LNCaP clone FGC (cell line): ENCODE data around the gene OPTN.
"Not testable (repeated sequence)": the region's sequence is repeated elsewhere in the genome, so short reads cannot be mapped to it uniquely, and the experiment has no call there.

ENCODE experiments used
- DNase-seq: peaks from one replicate; pipeline ENCODE4 v3.0.0-alpha.2; 2011; ENCODE audit warnings: low read depth
- H3K4me3 ChIP-seq: 2 replicates; pipeline ENCODE4 v1.5.1; 2011; ENCODE audit warnings: mild to moderate bottlenecking, low read depth, low read length, control low read depth
- TF ChIP-seq, protein P1 (sequence below): IDR thresholded peaks from 2 replicates; pipeline ENCODE4 v1.5.1; 2012; ENCODE audit warnings: mild to moderate bottlenecking; ENCODE audit not compliant: control insufficient read depth, insufficient read depth; ENCODE audit errors: extremely low read depth

The OPTN gene

DNA sequence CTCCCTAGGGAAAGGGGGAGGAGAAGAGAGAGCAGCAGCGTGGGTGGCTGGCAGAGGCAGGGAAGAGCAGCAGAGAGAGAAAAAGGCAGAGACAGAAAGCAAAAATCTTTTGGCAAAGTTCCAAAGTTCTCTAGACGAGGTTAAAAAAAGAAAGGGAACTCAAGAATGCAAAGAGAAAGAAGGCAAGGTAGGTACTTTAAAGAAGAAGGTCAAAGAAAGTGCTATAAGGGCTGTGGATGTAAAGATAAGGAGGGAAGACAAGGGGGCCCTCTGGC, 20.2 kb upstream of the OPTN start:
- TF ChIP-seq, protein P1, sequence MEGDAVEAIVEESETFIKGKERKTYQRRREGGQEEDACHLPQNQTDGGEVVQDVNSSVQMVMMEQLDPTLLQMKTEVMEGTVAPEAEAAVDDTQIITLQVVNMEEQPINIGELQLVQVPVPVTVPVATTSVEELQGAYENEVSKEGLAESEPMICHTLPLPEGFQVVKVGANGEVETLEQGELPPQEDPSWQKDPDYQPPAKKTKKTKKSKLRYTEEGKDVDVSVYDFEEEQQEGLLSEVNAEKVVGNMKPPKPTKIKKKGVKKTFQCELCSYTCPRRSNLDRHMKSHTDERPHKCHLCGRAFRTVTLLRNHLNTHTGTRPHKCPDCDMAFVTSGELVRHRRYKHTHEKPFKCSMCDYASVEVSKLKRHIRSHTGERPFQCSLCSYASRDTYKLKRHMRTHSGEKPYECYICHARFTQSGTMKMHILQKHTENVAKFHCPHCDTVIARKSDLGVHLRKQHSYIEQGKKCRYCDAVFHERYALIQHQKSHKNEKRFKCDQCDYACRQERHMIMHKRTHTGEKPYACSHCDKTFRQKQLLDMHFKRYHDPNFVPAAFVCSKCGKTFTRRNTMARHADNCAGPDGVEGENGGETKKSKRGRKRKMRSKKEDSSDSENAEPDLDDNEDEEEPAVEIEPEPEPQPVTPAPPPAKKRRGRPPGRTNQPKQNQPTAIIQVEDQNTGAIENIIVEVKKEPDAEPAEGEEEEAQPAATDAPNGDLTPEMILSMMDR: no peak
- no peak for DNase-seq
- no peak overlapping the region for H3K4me3 ChIP-seq

DNA sequence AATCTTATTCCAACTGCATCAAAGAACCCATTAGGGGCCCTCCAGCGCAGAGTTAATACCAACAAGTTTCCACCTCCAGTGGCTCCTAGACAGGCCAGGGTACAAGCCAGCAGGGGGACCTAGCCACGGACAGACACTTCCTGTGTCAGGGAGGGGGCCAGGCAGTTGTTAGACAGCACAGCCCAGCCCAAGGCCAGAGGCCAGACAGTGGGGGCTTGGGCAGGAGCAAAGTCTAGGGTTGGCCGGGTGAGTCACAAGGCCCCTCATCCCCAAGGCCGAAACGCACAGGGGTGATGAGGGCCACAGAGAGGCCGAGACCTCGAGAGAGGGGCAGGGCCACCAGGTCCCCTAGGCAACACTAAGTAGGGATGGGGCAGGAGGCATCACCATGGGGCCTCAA, 19.3 kb upstream of the OPTN start:
- DNase-seq: no peak
- TF ChIP-seq, protein P1: no peak
- H3K4me3 ChIP-seq: no peak overlapping the region

DNA sequence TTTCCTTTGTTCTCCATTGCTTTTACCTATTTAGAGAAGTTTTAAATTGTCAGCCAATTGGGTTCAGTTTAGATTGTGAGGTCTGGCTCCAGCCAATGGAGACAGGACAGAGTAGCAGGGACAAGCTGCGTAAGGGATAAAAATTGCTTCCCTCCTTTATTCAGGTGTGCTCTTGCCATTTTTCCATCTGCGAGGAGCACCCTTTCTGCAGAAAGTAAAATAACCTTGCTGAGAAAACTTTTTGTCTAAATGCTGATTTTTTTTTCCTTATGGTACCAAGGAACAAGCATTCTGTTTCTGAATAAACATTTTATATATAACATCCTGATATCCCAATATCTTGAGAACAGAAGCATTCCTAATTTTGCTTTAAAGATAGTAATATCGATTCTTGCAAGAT, 16.3 kb upstream of the OPTN start:
- not testable (repeated sequence) for DNase-seq

DNA sequence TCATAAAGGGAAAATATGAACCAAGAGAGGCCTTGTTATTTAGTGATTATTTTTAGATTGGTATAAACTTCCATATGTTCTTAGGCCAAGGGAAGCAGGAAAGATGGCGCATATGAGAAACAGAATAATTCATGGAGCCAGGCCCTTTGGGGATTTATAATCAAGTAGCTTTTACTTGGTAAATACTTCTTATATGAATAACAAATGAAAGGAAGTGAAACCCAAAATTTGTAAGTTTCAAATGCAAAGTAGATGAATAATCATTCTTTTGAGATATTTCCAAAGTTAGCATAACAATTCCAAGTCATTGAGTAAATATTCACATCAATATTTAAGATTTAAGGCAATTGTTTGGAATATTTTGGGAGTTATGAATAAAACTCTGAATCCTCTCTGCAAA, 13.9 kb upstream of the OPTN start:
- TF ChIP-seq, protein P1: no peak
- no peak overlapping the region for H3K4me3 ChIP-seq
- no peak for DNase-seq

More for the DNA sequence above, 16.3 kb upstream of the OPTN start:
- H3K4me3 ChIP-seq: not testable (repeated sequence)

DNA sequence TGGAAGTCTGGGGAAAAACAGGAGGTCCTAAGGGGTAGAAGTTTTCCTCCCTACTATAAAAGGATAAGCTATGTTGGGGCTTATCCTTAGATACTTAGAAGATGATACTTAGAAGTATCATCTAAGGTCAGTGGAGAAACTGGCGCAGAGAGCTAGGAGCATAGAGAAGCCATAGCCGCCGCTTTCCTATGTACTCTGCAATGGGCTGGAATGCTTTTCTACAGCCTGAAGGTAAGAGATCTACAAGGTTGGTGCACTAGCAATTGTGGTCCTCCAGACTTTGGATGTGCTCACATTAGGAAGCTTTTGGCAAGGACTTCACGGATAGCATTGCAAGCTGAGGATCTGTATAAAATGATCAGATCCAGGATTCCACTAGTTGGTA, 12.4 kb upstream of the OPTN start:
- no peak overlapping the region for H3K4me3 ChIP-seq
- no peak for DNase-seq
- TF ChIP-seq, protein P1: no peak

DNA sequence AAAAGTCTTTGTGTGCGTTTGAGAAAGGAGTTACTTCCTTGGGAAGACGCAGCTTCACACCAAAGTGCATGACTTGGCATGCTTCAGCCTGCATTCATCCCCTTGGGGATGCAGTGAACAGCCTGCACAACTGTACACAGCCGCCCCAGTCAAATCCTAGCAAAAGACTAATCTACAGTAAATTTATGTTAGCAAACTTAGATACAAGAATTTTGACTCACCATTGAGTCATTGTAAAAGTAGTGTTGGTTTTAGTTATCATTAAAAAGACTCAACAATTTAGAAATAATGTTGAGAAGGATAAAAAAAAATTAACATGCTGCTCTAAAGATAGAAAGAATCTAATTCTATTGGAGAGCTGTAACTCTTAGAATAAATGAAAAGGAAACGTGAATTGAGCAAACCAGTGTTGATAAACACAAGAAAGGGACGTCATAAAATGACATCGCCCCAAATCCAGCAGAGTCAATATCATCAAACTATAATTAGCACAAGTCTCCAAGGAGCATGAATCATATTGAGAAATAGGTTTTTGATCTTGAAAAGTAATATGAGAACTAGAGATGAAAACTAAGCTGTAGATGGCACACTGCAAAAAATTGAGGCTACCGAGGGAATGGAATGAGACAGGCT, 11.9 kb upstream of the OPTN start:
- TF ChIP-seq, protein P1: no peak
- no peak overlapping the region for H3K4me3 ChIP-seq
- DNase-seq: no peak

DNA sequence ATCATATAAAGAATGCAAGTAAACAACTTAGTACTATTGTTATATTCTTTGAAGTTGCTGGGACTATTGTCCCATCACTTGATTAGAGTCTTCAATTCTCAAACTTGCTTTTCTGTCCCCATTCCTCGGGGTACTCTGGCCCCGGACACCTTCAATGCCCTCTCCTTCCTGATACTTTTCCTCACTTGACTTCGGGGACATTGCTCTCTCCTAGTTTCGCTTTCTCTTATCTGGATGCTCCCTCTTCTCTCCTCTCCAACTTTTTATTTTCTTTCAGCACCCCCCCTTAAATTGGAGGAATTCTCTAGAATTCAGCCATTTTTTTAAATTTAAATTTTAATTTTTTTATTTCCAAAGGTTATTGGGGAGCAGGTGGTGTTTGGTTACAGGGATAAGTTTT, 10.6 kb upstream of the OPTN start:
- no peak for DNase-seq
- TF ChIP-seq, protein P1: no peak
- no peak overlapping the region for H3K4me3 ChIP-seq

DNA sequence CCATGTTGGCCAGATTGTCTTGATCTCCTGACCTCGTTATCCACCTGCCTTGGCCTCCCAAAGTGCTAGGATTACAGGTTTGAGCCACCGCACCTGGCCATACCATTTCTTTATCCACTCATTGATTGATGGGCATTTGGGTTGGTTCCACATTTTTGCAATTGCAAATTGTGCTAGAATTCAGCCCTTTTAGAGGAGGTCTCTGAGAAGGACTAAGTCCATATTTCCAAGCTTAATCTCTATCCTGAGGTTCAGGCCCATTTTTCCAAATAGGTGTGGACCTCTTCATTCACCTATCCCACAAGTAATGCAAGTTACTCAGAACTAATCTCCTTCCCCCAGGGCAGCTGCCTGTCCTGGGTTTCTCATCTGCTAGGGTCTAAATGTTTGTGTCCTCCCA, 9.7 kb upstream of the OPTN start:
- H3K4me3 ChIP-seq: no peak overlapping the region
- DNase-seq: no peak
- TF ChIP-seq, protein P1: no peak
